ENCODE measurements around the gene TOGARAM1.

DNA sequence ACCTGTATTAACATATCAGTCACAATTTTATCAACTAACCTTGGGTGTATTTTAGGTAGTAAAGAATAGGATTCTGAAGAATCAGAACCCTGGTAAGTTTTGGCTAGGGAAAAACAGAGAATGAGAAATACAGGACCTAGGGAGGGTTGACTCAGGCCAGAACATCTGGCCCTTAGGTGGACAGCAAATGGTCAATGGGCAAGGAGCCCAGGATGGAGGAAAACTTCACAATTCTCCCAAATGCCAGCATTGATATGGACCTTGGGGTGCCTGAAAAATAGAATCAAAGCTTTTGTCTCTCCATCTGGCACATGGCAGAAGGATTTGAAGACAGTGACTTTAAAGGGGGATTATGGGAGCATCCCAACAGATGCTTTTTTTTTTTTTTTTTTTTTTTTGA is 89.2 kb downstream of the TOGARAM1 start:
- TF ChIP-seq, protein P1, sequence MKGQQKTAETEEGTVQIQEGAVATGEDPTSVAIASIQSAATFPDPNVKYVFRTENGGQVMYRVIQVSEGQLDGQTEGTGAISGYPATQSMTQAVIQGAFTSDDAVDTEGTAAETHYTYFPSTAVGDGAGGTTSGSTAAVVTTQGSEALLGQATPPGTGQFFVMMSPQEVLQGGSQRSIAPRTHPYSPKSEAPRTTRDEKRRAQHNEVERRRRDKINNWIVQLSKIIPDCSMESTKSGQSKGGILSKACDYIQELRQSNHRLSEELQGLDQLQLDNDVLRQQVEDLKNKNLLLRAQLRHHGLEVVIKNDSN (CRISPR knock-in tag; IDR thresholded peaks at IDR 0.05): no peak
- TF ChIP-seq, protein P2, sequence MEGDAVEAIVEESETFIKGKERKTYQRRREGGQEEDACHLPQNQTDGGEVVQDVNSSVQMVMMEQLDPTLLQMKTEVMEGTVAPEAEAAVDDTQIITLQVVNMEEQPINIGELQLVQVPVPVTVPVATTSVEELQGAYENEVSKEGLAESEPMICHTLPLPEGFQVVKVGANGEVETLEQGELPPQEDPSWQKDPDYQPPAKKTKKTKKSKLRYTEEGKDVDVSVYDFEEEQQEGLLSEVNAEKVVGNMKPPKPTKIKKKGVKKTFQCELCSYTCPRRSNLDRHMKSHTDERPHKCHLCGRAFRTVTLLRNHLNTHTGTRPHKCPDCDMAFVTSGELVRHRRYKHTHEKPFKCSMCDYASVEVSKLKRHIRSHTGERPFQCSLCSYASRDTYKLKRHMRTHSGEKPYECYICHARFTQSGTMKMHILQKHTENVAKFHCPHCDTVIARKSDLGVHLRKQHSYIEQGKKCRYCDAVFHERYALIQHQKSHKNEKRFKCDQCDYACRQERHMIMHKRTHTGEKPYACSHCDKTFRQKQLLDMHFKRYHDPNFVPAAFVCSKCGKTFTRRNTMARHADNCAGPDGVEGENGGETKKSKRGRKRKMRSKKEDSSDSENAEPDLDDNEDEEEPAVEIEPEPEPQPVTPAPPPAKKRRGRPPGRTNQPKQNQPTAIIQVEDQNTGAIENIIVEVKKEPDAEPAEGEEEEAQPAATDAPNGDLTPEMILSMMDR (IDR thresholded peaks at IDR 0.05): no peak
- TF ChIP-seq, protein P3, sequence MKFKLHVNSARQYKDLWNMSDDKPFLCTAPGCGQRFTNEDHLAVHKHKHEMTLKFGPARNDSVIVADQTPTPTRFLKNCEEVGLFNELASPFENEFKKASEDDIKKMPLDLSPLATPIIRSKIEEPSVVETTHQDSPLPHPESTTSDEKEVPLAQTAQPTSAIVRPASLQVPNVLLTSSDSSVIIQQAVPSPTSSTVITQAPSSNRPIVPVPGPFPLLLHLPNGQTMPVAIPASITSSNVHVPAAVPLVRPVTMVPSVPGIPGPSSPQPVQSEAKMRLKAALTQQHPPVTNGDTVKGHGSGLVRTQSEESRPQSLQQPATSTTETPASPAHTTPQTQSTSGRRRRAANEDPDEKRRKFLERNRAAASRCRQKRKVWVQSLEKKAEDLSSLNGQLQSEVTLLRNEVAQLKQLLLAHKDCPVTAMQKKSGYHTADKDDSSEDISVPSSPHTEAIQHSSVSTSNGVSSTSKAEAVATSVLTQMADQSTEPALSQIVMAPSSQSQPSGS (CRISPR knock-in tag; IDR thresholded peaks at IDR 0.05; ENCODE audit: borderline replicate concordance, low read depth): no peak
- TF ChIP-seq, protein P4, sequence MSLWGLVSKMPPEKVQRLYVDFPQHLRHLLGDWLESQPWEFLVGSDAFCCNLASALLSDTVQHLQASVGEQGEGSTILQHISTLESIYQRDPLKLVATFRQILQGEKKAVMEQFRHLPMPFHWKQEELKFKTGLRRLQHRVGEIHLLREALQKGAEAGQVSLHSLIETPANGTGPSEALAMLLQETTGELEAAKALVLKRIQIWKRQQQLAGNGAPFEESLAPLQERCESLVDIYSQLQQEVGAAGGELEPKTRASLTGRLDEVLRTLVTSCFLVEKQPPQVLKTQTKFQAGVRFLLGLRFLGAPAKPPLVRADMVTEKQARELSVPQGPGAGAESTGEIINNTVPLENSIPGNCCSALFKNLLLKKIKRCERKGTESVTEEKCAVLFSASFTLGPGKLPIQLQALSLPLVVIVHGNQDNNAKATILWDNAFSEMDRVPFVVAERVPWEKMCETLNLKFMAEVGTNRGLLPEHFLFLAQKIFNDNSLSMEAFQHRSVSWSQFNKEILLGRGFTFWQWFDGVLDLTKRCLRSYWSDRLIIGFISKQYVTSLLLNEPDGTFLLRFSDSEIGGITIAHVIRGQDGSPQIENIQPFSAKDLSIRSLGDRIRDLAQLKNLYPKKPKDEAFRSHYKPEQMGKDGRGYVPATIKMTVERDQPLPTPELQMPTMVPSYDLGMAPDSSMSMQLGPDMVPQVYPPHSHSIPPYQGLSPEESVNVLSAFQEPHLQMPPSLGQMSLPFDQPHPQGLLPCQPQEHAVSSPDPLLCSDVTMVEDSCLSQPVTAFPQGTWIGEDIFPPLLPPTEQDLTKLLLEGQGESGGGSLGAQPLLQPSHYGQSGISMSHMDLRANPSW (CRISPR knock-in tag; conservative IDR thresholded peaks at IDR 0.05; ENCODE audit: low read depth): no peak
- no peak for TF ChIP-seq ZNF121 (CRISPR knock-in tag; IDR thresholded peaks at IDR 0.05)
- TF ChIP-seq ZNF138 (CRISPR knock-in tag; conservative IDR thresholded peaks at IDR 0.05): no peak
- no peak for TF ChIP-seq FOXP1 (CRISPR knock-in tag; IDR thresholded peaks at IDR 0.05; ENCODE audit: borderline replicate concordance)

Data from WTC11 (cell line).